ENCODE results near the gene DNAJC27.

DNAJC27 gene

GRCh38 chr2:24908461-24908901, 63.3 kb downstream of the DNAJC27 start:
- DNase-seq (ENCODE audit: low spot score): no peak

DNA sequence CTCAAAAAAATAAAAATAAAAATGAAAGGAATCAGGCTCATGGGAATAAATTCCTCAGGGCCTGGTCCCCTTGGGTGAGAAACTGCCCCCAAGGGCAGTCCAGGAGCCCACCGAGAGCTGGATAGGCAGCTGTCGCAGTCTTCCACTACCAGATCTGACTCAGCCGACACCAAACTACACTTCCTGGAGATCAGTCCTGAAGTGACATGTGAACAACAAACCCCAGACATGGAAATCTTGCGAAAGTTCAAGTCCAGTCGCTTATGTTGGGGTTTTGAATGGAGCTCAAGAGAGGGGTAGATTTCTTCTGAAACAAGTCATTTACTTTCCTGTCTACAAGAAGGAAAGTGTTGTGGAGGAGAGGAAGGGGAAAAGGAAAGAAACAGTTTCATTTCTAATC, 64.6 kb downstream of the DNAJC27 start:
- no peak for DNase-seq (ENCODE audit: low spot score)

GRCh38 chr2:24906466-24906865, 65.3 kb downstream of the DNAJC27 start:
- DNase-seq (ENCODE audit: low spot score): no peak

DNA sequence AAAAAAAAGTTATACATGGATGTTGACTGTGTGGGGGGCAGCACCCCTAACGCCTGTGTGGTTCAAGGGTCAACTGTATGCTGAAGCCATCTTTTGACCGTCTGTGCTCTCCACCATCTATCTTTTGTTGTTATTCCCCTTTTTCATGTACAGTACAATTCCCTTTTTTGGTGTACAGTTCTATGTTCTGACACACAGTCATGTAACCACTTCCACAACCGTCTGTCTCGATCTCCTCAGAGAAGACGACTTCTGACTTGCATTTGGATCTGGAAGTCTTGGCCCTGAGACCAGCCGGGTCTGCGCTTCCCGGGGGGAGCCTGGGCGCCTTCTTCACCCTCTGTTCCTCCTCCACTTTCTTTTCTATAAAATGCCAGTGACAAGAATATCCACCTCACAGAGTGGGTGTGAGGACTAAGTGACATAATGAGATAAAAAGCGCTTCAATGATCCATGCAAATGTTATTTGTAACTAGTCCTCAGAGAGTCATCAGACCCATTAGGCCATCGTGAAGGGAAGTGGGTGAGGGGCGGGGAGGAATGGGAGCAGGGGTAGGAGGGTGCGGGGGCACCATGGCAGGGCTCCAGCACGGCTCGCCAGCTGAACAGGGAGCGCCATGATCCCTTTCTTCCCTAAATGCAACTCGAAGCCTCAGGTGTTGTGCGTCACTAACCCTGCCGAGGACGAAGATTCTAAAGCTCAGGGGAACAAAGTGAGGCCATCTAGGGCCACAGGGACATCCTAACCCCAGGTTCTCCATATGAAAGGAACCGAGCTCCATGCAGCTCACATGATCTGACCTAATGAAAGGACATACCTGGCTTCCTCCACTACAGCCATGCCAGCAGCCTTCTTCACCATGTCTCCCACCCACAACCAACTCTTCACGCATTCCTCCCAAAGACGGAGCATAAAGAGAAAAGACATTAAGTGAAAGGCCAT, 68.3 kb downstream of the DNAJC27 start:
- DNase-seq (ENCODE audit: low spot score): no peak

GRCh38 chr2:24899361-24899910, 72.3 kb downstream of the DNAJC27 start:
- no peak for DNase-seq (ENCODE audit: low spot score)

GRCh38 chr2:24898122-24899109, 73.3 kb downstream of the DNAJC27 start:
- no peak for DNase-seq (ENCODE audit: low spot score)

GRCh38 chr2:24894750-24895149, 77.0 kb downstream of the DNAJC27 start:
- DNase-seq (ENCODE audit: low spot score): no peak

DNA sequence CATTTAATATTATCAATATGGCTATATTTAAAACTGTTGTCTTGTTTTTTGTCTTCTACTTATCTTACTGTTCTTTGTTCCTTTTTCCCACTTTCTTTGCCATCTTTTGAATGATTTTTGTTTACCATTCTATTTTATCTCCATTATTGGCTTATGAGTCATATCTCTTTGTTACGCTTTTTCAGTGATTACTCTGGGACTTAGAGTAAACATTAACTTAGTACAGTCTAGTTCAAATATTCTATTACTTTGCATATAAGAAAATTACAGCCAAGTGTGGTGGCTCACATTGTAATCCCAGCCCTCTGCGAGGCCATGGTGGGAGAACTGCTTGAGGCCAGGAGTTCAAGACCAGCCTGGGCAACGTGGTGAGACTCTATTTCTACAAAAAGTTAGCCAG, 77.8 kb downstream of the DNAJC27 start:
- DNase-seq (ENCODE audit: low spot score): no peak

Small RNA genes within 50 kb of the gene (small RNA-seq; reads per million reads assigned to genes)
- gene AC013267.1: 0 reads per million in 2 experiments
- 0 reads per million in 2 experiments for gene RF00016
- gene RF00019: 0 reads per million in 2 experiments
